Activated CD4-positive, alpha-beta T cell treated with anti-CD3 and anti-CD28 coated beads, Interleukin-2, amount 50 U/mL, for 24 hours (primary cell): ENCODE results near the gene SHISA9.
"Not testable (repeated sequence)": the region's sequence is repeated elsewhere in the genome, so short reads cannot be mapped to it uniquely, and the experiment has no call there.

Experiments
- DNase-seq, 2 donors: peaks; one replicate each; pipeline ENCODE4 v3.0.0-alpha.2; 2020; ENCODE audit warnings: low read depth in 1 of 2, low spot score in 1 of 2

The SHISA9 gene

DNA sequence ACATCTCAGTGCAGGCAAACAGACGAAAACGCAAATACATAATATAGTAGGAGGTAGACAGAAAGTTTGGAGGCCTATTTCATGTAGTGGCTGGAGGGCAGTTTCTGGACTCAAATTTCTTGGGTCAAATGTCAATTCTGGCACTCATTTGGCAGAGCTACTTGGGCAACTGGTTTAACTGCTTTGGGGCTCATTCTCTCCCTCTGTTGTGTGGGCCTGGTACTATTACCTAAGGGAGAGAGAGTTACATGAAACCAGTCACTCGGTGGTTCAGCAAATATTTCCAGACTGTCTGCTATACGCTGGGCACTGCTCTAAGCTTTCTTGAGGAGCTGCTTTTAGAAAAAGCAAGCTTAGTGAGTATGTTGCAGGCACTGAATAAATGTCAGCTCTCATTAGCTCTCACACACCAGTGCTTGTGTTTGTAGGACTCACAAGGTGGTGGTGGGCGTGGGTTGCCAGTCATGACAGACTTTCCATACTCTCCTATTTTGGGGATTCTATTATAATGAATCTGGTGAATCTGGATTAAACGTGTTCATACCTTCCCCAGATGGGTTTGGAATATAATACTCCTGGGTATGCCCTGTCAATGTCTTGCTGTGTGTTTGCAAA, 1.8 kb upstream of the SHISA9 start:
- no peak for DNase-seq

DNA sequence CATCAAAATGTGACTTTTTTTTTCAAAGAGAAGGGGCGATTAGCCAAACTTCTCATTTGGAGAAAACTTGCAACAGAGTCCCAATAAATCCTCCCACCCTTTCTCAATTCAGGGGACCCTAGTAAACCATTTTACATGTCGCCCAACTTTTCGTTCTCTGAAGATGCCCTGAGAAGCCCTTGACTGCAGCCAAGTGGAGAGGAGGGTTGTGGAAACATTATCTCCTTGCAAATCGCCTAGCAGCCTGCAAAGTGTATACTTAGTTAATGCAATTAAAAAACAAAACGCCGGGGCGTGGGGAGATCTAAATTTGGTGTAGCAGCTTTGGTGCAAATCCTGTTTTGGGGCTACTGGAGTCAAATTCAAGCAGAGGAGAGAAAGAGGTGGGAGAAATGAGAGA, 1.2 kb upstream of the SHISA9 start:
- DNase-seq = no peak

DNA sequence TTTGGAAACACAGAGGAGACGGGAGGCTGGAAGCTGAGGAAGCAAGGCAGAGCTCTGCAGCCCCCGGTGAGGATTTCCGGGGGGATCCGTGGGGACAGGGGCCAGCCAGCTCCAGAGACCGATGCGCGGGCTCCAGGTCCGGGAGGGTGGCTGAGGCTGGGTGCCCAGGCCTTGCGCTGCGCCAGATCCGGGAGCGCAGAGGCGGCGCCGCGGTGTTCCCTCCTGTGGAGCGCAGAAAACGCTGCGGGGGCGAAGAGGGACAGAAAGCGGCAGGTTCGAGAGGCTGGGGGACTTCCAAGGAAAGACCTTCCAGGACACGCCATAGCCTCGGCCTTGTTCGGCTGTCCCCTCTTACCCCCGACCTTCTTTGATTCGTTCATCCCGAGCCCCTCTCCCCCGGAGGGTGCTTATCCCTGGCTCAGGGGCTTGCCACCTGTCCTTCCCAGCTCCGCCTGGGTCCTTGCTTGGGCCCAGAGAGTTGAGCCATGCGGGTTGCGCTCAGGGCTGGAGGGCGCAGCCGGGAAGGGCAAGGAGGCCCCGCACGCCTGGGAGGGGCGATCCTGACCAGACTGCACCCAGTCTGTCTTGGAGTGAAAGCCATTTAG, 697 bp upstream of the SHISA9 start:
- no peak for DNase-seq

DNA sequence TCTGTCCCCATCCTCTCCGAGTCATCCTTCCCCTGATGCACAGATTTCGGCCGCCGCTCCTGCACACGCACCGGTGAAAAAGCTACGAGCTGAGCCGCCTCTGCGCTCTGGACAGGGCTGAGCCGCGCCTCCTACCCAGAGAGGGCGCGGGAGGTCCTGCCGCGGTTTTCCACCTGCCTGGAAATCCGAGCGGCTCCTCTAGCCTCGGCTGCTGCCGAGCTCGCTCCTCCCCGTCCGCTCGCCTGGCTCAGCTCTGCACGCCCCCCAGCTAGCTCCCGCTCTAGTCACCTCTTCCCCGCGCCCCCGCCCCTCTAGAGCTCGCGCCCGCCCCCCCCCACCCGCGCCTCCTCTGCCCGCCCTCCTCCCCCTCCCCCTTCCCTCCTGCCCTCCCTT, 198 bp upstream of the SHISA9 start:
- no peak for DNase-seq

DNA sequence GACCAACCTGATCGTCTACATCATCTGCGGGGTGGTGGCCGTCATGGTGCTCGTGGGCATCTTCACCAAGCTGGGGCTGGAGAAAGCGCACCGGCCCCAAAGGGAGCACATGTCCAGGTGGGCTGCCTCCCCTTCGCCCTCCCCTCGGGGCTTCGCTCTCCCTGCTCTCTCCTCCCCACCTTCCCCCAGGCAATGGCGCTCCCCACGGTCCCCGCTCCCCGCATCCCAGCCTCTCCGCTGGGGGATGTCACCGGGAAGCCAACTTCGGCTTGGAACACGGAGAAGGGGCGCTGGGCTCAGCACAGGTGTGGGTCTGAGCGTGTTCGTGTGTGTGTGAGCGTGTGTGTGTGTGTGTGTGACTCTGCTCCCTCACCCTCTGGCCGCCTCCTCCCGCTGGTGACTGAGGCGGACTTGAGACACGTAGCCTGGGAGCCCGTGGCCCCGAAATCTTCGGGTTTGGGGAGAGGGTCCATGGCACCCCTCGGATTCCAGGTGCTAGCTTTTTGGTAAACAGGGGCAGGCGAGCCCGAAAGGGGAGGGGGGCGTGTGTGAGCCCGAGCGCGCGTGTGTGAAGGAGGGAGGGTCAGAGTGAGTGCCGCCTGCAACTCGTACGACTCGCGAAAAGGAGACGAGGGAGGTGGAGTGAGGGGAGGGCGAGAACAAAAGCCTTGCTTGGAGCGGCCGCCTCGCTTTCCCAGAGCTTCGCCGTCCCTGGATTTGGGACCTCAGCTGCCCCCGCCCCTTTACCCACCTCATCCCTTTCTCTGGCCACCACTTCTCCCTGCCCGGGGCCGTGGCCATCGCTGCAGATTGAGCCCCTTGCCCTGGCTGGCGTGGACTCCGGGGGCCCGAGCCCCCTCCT, 1.3 kb downstream of the SHISA9 start:
- no peak for DNase-seq

DNA sequence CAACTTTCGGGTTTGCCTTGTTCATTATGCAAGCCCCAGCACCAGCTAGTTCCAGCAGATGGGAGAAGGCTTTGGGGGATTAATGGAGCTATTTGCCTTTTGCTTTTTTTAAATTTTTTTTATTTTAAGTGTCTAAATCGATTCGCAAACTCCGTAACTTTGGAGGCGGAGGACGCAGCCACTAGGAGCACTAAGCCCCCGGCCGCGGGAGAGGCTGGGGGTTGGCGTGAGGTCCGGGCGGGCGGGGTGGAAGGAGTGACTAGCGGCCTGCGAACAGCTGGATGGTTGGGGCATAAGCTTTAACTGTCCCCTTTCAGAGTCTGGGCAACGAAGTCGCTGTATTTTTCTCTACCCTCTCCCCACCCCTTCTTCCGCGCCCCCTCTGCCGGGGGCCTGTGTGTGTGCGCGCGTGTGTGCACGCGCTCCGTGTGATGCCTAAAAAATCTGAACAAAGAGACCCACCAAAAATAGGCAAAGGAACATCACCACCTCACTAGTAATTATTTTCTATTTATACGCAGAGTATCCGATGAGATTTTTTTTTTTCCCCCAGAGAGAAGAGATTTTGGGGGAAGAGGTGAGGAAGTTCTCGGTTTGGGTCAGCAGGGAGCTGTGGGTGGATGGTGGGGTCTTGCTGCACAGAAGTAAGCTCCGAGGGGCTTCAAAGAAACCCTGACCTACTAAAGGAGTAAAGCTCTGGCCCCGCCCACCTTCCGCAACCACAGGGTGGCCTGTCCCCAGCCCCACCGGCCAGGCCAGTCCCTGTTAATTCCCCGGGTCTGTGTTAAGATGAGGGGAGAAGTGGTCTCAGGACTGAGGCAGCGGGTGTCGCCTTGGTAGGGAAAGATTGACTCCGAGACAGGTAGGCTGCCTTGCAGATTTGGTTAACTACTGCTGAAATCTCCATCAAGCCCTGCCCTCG, 2.3 kb downstream of the SHISA9 start:
- DNase-seq = no peak

DNA sequence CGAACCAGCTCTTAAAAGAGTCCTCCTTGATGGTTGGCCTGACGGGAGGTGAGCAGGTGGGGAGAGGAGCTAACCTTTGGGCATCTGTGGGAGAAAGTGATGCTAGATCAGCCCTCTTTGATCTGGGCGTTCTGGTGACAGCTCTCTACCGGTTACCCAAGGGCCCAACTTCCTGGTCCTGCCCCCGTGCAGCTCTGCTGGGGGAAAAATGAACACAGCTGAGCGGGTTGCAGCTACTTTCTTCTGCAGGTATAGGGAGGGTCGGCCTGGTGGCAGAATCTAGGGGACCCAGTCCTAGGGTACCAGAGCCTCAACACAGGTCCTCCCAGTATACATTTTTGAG, 2.9 kb downstream of the SHISA9 start:
- no peak for DNase-seq

DNA sequence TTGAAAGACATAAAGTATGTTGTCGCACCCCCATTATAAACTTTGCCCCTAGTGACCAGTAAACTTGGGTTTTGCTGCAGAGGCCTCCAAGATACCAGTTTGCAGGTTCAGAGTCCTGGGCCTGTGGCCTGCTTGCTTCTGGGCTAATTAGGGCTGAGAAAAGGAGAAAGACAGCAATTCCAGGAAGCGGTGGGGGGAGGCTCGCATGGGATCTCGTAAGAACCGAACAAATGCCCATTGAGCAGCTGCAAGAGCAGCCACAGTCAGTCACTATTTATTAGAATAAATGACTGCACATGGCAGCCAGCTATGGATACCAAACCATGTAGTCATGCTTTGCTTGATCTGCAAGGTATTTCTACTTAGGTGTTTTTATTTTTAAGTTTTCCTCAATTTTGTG, 4.9 kb downstream of the SHISA9 start:
- DNase-seq = no peak

DNA sequence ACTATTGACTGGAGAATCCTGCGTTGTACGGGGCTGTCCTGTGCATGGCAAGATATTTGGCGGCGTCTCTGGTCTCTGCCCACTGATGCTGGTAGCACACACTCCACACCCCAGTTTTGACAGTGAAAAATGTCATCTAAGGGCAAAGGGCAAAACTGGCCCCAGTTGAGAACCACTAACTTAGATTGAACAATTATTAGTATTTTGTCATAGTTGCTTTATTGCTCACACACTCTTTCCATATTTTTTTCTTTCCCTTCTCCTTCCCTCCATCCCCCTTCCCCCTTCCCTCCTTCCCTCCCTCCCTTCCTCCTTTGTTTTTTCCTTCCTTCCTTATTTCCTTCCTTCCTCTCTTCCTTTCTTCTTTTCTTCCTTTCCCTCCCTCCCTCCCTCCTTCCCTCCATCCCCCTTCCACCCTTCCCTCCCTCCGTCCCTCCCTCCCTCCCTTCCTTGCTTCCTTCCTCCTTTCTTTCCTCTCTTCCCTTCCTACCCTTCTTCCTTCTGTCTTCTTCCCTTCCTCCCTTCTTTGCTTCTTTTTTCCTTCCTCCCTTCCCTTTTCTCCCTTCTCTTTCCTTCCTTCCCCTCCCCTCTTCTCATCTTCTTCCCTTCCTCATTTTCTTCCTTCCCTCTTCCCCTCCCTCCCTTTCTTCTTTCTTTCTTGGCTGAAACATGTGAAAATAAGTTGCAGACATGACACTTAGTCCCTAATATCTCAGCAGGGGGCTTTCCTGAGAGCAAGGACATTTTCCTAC, 5.5 kb downstream of the SHISA9 start:
- no peak for DNase-seq

DNA sequence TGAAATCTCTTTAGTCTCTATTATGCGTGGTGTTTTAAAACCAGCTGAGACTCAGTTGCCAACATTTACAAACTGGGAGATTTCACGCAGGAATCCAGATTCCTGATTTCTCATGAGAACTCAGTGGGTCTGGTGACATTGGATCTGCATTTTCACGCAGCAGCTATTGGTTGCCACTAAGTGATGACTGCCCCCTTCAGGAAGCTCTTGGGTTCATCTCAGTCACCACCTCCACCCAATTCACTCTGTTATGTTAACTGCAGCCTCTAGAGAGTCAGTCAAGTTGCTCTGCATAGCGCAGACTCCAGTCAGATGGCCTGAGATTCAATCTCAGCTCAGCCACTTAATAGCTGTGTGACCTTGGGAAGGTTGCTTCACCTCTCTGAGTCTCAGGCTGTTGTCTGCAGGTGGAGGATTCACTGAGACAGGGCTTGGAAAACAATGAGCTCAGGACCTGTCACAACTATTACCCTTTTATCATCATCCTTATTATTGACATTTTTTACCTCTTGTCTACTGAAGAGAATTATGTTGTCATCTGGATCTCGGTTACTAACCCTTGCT, 6.4 kb downstream of the SHISA9 start:
- DNase-seq = no peak

DNA sequence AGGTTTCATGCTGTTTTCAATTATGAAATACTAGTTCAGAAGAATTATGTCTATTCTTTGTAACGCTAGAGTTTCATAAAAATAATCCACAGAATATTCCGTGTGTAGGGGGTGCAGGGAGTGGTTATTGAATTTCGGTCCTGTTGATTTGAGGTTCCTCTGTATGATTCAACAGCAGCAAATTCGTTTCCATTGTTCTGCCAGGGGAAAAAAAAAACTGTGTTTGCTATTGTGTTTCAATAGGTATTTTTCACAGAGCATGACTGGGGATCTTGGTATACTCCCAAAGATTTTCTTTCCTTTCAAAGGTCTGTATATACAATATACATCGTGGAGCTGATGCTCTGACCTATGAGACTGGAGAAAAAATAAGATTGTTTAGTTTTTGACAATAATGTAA, 15.8 kb downstream of the SHISA9 start:
- DNase-seq = no peak

DNA sequence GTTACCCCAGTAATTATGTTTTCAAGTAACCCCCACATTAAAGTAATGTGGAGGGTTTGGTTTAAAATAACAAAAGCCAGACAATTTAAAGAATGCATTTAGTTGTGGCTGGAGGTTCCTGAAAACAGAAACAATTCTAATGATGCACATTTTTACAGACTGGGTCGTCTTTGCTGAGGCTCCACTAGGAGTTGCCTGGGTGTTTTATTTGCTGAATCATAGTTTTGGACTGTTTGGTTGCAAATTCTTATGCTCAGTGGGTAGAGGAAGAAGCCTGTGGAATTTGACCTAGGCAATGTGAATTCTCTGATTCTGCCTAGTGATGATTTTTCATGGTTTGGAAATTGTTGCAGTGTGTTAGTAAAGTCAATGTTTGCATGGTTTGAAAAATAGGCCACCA, 16.3 kb downstream of the SHISA9 start:
- DNase-seq = no peak

DNA sequence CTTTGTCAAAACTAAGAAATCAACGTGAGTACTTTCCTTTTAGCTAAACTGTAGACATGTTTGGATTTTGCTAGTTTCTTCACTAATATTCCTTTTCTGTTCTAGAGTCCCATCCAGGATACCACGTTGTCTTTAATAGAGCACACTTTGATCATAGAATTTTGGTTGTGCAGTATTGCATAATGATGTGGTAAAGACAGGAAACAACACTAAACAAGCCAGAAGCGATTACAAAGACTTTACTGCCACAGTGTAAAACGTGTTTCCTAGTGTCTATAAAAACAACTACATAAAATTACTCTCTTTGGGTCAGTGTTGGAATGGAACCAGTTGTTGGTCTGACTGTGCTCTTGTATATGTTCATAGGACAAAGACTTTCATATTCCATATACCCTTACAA, 19.3 kb downstream of the SHISA9 start:
- no peak for DNase-seq

DNA sequence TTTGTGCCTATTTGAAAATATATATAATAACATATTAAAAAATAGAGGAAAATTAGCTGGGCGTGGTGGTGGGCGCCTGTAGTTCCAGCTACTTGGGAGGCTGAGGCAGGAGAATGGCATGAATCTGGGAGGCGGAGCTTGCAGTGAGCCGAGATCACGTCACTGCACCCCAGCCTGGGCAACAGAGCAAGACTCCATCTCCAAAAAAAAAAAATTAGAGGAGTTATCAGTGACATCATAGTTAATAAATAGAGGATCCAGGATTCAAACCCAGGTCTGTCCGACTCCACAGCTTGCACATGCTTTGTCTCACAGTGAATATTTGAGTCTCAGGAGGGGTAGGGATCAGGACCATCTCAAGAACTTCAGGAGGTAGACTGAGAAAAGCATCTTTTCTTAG, 22.2 kb downstream of the SHISA9 start:
- not testable (repeated sequence) for DNase-seq

DNA sequence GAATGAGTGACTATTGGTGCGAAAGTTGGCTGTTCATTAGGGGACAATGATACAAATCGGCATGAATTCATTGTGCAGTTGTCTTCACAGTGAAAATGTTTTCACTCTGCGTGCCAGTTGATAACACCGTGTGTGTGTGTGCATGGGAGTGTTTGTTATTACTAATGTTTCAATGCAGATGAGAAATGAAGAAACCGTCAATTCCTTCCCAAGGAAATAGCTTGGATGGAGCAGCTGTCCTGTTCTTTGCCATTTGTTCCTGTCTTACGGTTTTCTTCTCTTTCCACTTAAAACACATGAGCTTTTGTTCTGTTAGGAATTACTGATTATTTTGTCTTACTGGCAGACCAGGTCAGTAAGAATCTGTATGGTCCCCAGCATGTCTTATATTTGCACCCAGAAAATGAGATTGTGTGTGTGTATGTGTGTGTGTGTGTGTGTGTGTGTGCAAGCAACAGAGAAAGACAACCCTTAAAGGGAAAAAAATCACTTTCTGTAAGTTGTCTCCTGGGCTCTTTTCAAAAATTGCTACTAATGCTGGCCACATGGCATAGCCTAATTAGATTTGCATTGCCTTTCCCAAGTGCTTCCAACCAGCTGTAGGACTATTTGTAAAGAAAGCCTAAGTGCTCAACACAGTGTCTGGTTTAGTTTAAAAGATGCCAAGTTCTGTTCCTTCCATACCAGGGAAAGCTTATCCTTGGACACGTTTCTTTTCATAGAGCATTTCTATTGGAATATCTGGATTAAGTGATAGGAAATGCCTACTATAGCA, 23.8 kb downstream of the SHISA9 start:
- no peak for DNase-seq

DNA sequence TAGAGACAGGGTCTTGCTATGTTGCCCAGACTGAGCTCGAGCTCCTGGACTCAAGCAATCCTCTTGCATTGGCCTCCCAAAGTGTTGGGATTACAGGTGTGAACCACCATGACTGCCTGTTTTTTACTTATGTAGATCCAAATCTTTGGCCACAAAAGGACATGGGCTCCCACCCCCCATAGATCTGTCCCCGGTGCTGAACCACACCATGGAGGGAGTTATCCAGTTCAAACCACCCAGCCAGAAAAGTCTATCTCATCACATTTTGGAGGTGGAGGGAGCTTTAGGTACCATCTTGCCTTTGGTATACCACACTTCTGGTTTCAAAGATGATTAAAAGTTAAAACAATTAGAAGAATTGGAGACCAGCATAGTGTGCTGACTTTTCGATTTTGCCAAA, 26.2 kb downstream of the SHISA9 start:
- DNase-seq = no peak

DNA sequence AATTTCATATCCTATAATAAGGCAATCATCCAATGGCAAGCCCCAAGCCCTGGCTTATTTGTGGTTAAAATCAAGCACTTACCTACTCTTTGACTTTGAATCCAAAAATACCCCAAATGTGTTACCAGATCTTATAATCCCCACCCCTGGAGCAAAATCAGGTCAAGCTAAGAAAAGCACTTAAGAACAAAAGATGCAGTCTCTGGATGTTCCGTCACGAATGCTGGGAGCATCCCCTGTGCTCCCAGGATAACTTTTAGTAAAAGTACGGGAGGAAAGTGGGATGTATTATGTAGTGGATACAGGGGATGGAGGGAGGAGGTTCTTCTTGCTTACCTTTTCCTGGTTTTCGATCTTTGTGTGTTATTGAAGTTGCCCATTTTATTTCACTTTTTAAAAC, 29.5 kb downstream of the SHISA9 start:
- DNase-seq = no peak

DNA sequence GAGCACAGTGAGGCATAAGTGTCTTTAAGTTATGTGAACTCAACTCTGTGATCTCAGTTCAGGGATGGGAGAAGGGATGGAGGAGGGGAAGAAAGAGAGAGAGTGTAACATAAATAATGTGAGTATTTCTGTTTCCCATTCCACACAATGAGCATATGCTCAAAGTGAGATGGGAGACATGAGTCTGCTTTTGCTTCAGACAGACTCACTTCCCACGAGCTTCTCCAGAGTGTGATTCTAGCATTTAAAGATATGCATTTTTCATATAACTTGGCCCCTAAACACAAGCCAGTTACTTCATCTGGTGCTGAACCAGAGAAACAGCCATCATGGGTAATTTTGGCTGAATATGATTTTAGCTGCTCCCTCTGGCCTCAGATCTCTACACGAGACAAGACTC, 35.0 kb downstream of the SHISA9 start:
- DNase-seq = no peak

DNA sequence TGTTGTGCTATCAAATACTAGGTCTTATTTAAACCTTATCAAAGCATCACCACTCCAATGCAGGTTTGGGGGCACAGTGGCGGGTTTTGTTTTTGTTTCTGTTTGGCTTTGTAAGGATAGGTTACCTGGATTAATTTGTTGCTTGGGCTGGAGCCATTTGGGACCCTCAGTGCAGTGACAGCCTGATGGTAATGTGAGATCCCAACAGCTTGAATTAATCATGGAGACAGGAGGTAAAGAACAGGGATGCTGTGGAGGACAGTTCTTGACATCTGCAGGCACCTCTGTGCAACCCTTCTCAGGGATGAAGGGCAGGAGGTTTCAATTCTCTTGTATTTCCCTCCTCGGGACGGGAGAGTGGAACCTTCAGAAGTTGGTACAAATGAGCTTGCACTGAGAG, 40.5 kb downstream of the SHISA9 start:
- DNase-seq = no peak

DNA sequence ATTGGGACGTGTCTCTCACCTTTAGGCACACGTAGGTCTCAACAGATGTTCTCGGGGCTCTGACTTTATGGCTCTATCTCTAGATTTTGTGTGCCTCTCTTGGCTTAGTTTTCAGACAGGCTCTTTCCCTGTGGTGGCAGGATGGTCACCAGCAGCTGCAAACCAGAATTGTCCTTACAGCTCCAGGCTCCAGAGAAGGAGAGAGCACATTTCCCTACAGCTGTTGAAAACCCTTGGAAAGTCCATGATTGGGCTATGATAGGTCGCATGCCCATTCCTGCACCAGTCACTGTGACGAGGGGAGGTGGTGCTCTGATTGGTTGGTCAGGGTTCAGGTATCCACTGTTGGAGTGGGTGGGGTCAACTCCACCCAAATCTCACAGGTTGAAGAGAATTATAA, 41.5 kb downstream of the SHISA9 start:
- no peak for DNase-seq
